Ishikawa (cell line): Measurements from ENCODE around the gene LRRC59.

Experiments used
- CEBPB ChIP-seq: IDR thresholded peaks from 2 replicates; pipeline ENCODE4 v1.6.1; 2012
- CREB1 ChIP-seq: IDR thresholded peaks from 2 replicates; pipeline ENCODE4 v1.6.1; 2012; ENCODE audit warnings: low read depth
- EGR1 ChIP-seq: IDR thresholded peaks from 2 replicates; pipeline ENCODE4 v1.6.1; 2012
- EP300 ChIP-seq: IDR thresholded peaks from 2 replicates; pipeline ENCODE4 v1.6.1; 2012; ENCODE audit warnings: borderline replicate concordance
- FOXM1 ChIP-seq: IDR thresholded peaks from 2 replicates; pipeline ENCODE4 v1.6.1; 2012; ENCODE audit warnings: low read depth, borderline replicate concordance
- MAX ChIP-seq: IDR thresholded peaks from 2 replicates; pipeline ENCODE4 v1.6.1; 2012
- NFIC ChIP-seq: IDR thresholded peaks from 2 replicates; pipeline ENCODE4 v1.6.1; 2012
- RAD21 ChIP-seq: IDR thresholded peaks from 2 replicates; pipeline ENCODE4 v1.6.1; 2012; ENCODE audit warnings: low read depth
- REST ChIP-seq: IDR thresholded peaks from 2 replicates; pipeline ENCODE4 v1.6.1; 2012; ENCODE audit warnings: low read depth, mild to moderate bottlenecking
- TAF1 ChIP-seq: IDR thresholded peaks from 2 replicates; pipeline ENCODE4 v1.6.1; 2012; ENCODE audit warnings: low read depth, mild to moderate bottlenecking
- TCF12 ChIP-seq: IDR thresholded peaks from 2 replicates; pipeline ENCODE4 v1.6.1; 2012; ENCODE audit warnings: low read depth
- TEAD4 ChIP-seq: IDR thresholded peaks from 2 replicates; pipeline ENCODE4 v1.6.1; 2012
- USF1 ChIP-seq: IDR thresholded peaks from 2 replicates; pipeline ENCODE4 v1.6.1; 2012
- YY1 ChIP-seq: IDR thresholded peaks from 2 replicates; pipeline ENCODE4 v1.6.1; 2012; ENCODE audit warnings: low read depth
- ZBTB7A ChIP-seq: IDR thresholded peaks from 2 replicates; pipeline ENCODE4 v1.6.1; 2012; ENCODE audit warnings: low read depth

Gene LRRC59

DNA sequence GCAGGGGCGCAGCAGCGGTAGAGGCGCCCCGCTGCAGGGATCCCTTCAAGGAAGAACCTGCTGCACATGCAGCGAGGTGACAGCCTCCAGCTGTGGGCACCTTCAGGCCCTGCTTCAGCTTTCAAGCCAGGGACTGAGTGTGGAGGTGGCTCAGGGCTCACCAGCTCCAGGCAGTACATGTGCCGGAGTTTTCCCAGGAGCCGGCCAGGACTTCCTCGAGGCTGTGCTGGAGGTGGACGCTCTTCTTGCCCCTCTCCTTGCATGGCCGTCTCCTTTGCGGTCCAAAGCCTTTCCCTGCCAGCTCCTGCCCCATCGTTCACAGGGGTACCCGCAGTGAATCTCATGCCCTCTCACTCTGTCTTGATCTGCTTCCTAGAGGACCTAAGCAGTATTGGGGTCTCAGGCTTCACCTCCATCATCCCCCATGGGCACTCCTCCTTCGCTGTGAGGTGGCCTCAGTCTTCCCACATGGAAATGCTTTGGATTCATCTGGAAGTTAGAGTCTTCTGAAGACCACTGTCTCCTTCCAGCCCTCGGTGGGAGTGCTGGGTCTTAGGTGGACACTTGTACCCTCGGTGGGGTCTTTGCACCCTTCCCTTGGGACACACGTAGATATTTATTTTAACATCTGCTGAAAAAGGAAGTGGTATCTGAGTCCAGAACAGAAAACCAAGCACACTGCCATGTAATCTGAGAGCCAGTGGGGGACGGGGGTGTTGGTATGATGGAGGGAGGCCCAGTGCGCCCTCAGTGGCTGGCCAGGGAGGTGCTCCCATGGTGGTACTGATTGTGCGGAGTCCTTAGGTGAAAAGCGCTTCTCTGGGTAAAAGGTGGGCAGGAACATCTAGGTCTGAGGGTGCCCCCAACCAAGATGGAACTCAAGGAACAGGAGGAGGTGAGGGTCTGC is 44.4 kb downstream of the LRRC59 start:
- TF ChIP-seq FOXM1 (no peak), CEBPB (no peak), TCF12 (no peak), TEAD4 (no peak), ZBTB7A (no peak), REST (no peak), MAX (no peak), TAF1 (no peak), YY1 (no peak), NFIC (no peak), EGR1 (no peak), USF1 (no peak)

- TF ChIP-seq CEBPB (no peak), TAF1 (no peak), RAD21 (no peak), FOXM1 (no peak), NFIC (no peak), EGR1 (no peak), USF1 (no peak), ZBTB7A (no peak), REST (no peak), MAX (no peak), TEAD4 (no peak), YY1 (no peak), TCF12 (no peak), EP300 (no peak), CREB1 (no peak)
Measured at GRCh38 chr17:50352072-50352692, 45.1 kb downstream of the LRRC59 start.

GRCh38 chr17:50350733-50351132 is 46.6 kb downstream of the LRRC59 start:
- TF ChIP-seq FOXM1 = no peak
- TF ChIP-seq TAF1 = no peak
- TF ChIP-seq USF1 = no peak
- TF ChIP-seq CREB1 = no peak
- TF ChIP-seq YY1 = no peak
- TF ChIP-seq EP300 = no peak
- TF ChIP-seq TCF12 = no peak
- no peak for TF ChIP-seq RAD21
- no peak for TF ChIP-seq EGR1
- TF ChIP-seq REST = no peak
- TF ChIP-seq NFIC = no peak
- TF ChIP-seq ZBTB7A = no peak
- TF ChIP-seq TEAD4 = no peak
- no peak for TF ChIP-seq MAX
- no peak for TF ChIP-seq CEBPB
